HG02623 (cell line): ENCODE measurements around the gene VAMP7.
"Not testable (repeated sequence)": the region's sequence is repeated elsewhere in the genome, so short reads cannot be mapped to it uniquely, and the experiment has no call there.

Experiments
- ATAC-seq: cut with Tn5 transposase; IDR thresholded peaks from one replicate; pipeline ENCODE4 v1.9.1; 2021; ENCODE audit warnings: moderate library complexity; ENCODE audit not compliant: unreplicated experiment

Gene VAMP7

DNA sequence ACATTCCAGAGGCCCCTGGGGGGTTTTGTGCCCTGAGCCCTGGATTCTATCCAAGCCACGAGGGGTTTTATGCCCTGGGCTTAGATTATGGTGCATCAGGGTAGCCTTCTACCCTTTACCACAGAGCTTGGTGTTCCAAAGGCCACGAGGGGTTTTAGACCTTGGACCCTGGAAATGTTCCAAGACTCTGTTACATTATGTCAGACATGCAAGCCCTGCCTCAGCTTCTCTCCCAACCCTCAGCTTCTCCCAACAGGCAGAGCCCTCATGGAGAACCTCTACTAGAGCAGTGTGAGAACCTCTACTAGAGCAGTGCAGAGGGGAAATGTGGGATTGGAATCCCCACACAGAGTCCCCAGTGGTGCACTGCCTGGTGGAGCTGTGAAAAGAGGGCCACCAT lies 105.8 kb downstream of the VAMP7 start:
- not testable (repeated sequence) for ATAC-seq

DNA sequence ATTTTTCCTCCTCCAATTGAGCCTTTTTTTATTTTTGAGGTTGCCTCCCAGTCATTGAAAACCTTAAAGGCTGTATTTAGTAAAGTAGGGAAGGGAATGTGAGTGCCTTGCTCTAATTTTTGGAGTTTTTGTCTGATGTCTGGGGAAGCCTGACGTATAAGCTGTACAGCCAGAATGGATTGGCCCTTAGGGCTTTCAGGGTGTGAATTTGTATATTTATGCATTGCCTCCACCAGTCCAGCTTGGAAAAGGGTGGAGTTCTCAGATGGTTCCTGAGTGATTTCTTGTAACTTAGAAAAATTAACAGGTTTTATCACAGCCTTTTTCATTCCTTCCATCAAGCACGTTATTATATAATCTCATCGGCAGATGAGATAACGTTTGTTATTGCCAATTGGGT lies 107.7 kb downstream of the VAMP7 start:
- ATAC-seq, result no peak
